Natural killer cell (primary cell): ENCODE results near the gene NCF4. TPM values are rescaled to one million over a fixed set of nuclear protein-coding genes. Genes with fewer than 3 reads are reported as not detected.
A peak's percentile ranks its signal among the peaks of the same experiment; 100 is the strongest.

Source experiments
- ATAC-seq, 3 donors: fragments of 150-1000 bp in 2 of 3; fragments of 200-7000 bp in 1 of 3; cut with Tn5 transposase; 1 replicate in 1 of 3; 2 replicates in 2 of 3; pipeline ENCODE4 v1.10.0; 2021; ENCODE audit warnings: mild to moderate bottlenecking in 2 of 3, moderate library complexity in 2 of 3
- DNase-seq, 2 donors: peaks; one replicate each; pipeline versions ENCODE4 v3.0.0 to v3.0.0-alpha.2; 2013 to 2021; ENCODE audit warnings: mixed read lengths in 1 of 2
- H3K27ac ChIP-seq: one replicate; pipeline ENCODE4 v1.5.1; 2013; ENCODE audit warnings: mild to moderate bottlenecking, low read length
- H3K27me3 ChIP-seq: one replicate; pipeline ENCODE4 v1.6.1; 2013; ENCODE audit warnings: low read length; ENCODE audit not compliant: control insufficient read depth, insufficient read depth
- H3K36me3 ChIP-seq: one replicate; pipeline ENCODE4 v1.6.1; 2013; ENCODE audit warnings: low read length; ENCODE audit not compliant: control insufficient read depth, insufficient read depth
- H3K4me1 ChIP-seq: one replicate; pipeline ENCODE4 v1.6.1; 2013; ENCODE audit warnings: low read length; ENCODE audit not compliant: control insufficient read depth, insufficient read depth
- H3K4me3 ChIP-seq: one replicate; pipeline ENCODE4 v1.5.1; 2013; ENCODE audit warnings: low read length
- H3K9me3 ChIP-seq: one replicate; pipeline ENCODE4 v1.6.1; 2013; ENCODE audit warnings: low read length; ENCODE audit not compliant: control insufficient read depth, insufficient read depth
- H3K27ac Mint-ChIP-seq, 2 donors: one replicate each; pipeline ENCODE4 v1.8.0; 2022; ENCODE audit warnings: mild to moderate bottlenecking in 2 of 2, mixed read lengths in 2 of 2, moderate library complexity in 1 of 2
- H3K27me3 Mint-ChIP-seq, 2 donors: one replicate each; pipeline ENCODE4 v1.8.0; 2022; ENCODE audit warnings: low read depth in 2 of 2, mixed read lengths in 2 of 2
- H3K36me3 Mint-ChIP-seq: one replicate; pipeline ENCODE4 v1.8.0; 2022; ENCODE audit warnings: mixed read lengths
- H3K4me1 Mint-ChIP-seq, 2 donors: one replicate each; pipeline ENCODE4 v1.8.0; 2022; ENCODE audit warnings: mixed read lengths in 2 of 2
- H3K4me3 Mint-ChIP-seq: one replicate; pipeline ENCODE4 v1.8.0; 2022; ENCODE audit warnings: mild to moderate bottlenecking, moderate library complexity, mixed read lengths
- H3K9me3 Mint-ChIP-seq, 2 donors: one replicate each; pipeline ENCODE4 v1.8.0; 2022; ENCODE audit warnings: mixed read lengths in 2 of 2
- WGBS: methylation state at CpG from one replicate; pipeline ENCODE4 v1.1.7; 2013; ENCODE audit warnings: missing lambda C conversion rate; ENCODE audit not compliant: insufficient coverage; 5-methylcytosine and 5-hydroxymethylcytosine counted together
- intact Hi-C: fragments of 100-400 bp; cut with micrococcal nuclease; formaldehyde crosslinking; loops from one replicate; pipeline ENCODE4 v1.14.2; 2022
- total RNA-seq, 4 donors: library from RNA; stranded (reverse); fragments of 120-200 nt in 1 of 4; gene quantifications; one replicate each; pipeline versions ENCODE4 v1.2.3 to v1.2.4, GENCODE V29; 2013 to 2022
- TF ChIP-seq, protein P1 (sequence below): fragments of 200-600 bp; IDR thresholded peaks from one replicate; pipeline ENCODE4 v1.8.0; 2022; ENCODE audit warnings: antibody characterized with exemption

Gene NCF4
- total RNA-seq, 3 donors from 2014 or later (not counting 1 experiment from before 2014, with no cell fraction given): 2.6 to 33.2 (median 3.1) TPM

DNA sequence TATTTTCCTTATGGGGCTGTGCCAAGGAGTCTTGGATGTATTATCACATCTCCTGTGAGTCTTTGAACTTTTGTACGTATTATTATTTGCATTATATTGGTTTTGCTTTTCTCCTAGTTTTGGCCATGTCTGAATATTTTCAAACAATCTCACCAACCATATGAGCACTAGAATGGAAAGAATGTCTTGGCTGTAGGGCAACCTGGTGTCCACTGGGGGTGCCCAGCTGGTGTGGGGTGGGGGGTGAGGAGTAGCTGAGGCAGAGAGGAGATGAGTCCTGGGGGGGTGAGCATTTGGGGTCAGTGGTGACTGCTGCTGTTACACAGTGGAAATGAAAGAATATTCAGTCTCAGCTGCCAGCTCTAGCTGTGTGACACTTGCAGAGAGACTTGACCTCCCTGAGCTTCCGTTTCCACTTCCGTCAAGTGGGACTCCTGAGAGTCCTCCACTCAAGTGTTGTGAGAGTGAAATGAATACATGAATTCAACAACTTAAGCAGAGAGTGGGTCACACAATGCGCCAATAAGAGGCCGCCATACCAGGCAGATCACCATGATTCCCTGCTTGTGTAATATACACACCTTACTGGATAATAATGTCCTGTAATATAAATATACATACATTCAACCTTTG lies 31.3 kb upstream of the NCF4 start:
- TF ChIP-seq, protein P1, sequence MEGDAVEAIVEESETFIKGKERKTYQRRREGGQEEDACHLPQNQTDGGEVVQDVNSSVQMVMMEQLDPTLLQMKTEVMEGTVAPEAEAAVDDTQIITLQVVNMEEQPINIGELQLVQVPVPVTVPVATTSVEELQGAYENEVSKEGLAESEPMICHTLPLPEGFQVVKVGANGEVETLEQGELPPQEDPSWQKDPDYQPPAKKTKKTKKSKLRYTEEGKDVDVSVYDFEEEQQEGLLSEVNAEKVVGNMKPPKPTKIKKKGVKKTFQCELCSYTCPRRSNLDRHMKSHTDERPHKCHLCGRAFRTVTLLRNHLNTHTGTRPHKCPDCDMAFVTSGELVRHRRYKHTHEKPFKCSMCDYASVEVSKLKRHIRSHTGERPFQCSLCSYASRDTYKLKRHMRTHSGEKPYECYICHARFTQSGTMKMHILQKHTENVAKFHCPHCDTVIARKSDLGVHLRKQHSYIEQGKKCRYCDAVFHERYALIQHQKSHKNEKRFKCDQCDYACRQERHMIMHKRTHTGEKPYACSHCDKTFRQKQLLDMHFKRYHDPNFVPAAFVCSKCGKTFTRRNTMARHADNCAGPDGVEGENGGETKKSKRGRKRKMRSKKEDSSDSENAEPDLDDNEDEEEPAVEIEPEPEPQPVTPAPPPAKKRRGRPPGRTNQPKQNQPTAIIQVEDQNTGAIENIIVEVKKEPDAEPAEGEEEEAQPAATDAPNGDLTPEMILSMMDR: no peak
- no peaks in the 10 kb centered on the region for H3K36me3 Mint-ChIP-seq

DNA sequence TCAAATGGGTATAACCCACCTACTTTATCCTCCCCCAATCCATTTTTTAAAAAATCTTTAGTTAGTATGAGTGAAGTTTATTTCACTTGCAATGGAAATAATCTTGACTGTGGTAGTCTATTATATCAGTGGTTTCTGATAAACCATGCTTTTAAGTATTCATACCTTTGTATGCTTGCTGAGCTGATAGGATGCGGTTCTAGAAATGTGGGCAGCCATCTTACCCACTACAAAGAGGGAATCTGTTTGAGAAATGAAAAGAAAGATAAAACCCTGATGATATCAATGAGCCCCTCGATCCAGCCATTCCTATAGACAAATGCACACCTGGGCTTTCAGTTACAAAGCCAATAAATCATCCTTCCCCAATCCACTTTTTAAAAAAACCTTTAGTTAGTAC lies 30.2 kb upstream of the NCF4 start:
- no peaks in the 10 kb centered on the region for H3K36me3 Mint-ChIP-seq
- intact Hi-C loops: no loop called here
- no peak overlapping the region for H3K27ac Mint-ChIP-seq
- DNase-seq (peak in 1 of 2 donors; percentile 42), ATAC-seq (no peak)
- H3K4me1 Mint-ChIP-seq: no peaks in the 10 kb centered on the region
- H3K9me3 Mint-ChIP-seq: no peaks in the 10 kb centered on the region
- H3K27me3 Mint-ChIP-seq: peaks cover 0 to 19% of the 10 kb centered on the region in 2 donors
- peaks cover 2% of the 10 kb centered on the region for H3K27me3 ChIP-seq
- no CpG with 5 or more reads among the region's 2 CpGs for WGBS
- H3K4me1 ChIP-seq: no peaks in the 10 kb centered on the region
- TF ChIP-seq, protein P1: no peak
- no peaks in the 10 kb centered on the region for H3K36me3 ChIP-seq
- peaks cover 2% of the 10 kb centered on the region for H3K9me3 ChIP-seq
- H3K4me3 Mint-ChIP-seq: no peak overlapping the region
- H3K4me3 ChIP-seq: no peak overlapping the region
- H3K27ac ChIP-seq: no peak overlapping the region

More for the DNA sequence above, 31.3 kb upstream of the NCF4 start:
- Histone ChIP-seq H3K27ac (no peak overlapping the region), H3K27me3 (no peaks in the 10 kb centered on the region), H3K9me3 (peaks cover 2% of the 10 kb centered on the region), H3K36me3 (no peaks in the 10 kb centered on the region), H3K4me3 (no peak overlapping the region), H3K4me1 (no peaks in the 10 kb centered on the region)
- Mint-ChIP-seq H3K27ac (no peak overlapping the region), H3K4me3 (no peak overlapping the region), H3K9me3 (no peaks in the 10 kb centered on the region), H3K4me1 (no peaks in the 10 kb centered on the region), H3K27me3 (peaks cover 0 to 25% of the 10 kb centered on the region in 2 donors)
- intact Hi-C loops: no loop called here
- WGBS: 87% methylated on average over 3 of the region's 5 CpGs
- ATAC-seq (no peak), DNase-seq (no peak)

DNA sequence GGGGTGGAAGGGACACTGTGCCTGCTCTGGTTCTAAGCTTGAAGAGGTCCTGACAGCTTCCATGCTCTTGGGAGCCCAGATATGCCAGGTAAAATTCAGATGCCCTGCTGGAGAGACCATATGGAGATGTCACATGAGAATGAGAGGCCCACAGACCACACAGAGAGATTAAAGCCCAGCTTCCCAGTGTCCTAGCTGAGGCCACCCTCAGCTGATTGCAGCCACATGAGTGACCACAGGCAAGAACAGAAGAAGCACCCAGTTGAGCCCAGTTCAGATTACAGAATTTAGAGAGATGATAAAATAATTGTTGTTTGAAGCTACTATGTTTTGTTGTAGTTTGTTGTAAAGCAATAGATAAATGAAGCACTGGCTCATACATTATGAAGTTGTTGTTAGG lies 29.6 kb upstream of the NCF4 start:
- TF ChIP-seq, protein P1: no peak

DNA sequence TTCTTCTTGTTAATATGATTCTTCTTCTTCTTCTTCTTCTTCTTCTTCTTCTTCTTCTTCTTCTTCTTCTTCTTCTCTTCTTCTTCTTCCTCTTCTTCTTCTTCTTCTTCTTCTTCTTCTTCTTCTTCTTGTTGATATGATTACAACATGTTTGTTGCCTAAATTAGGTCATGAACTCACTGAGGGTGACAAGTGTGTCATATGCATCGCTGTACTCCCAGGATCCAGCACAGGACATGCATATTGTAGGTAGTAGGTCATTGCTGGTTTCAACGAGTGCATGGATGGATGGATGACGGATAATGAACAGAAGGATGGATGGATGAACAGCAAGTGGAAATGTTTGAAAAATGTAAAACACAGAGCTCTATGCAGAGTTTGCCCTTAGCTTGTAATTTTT lies 29.1 kb upstream of the NCF4 start:
- Histone ChIP-seq H3K27me3 (peaks cover 2% of the 10 kb centered on the region), H3K36me3 (no peaks in the 10 kb centered on the region), H3K4me3 (no peak overlapping the region), H3K4me1 (no peaks in the 10 kb centered on the region), H3K27ac (no peak overlapping the region), H3K9me3 (peaks cover 2% of the 10 kb centered on the region)
- no peak overlapping the region for H3K4me3 Mint-ChIP-seq
- H3K27me3 Mint-ChIP-seq: peaks cover 0 to 17% of the 10 kb centered on the region in 2 donors
- no peaks in the 10 kb centered on the region for H3K4me1 Mint-ChIP-seq
- no peak overlapping the region for H3K27ac Mint-ChIP-seq
- ATAC-seq: no peak
- DNase-seq: no peak
- H3K9me3 Mint-ChIP-seq: no peaks in the 10 kb centered on the region
- intact Hi-C loops: no loop called here
- WGBS: 92% methylated on average over 3 of the region's 3 CpGs
- TF ChIP-seq, protein P1: no peak
- no peaks in the 10 kb centered on the region for H3K36me3 Mint-ChIP-seq

More for the DNA sequence above, 29.6 kb upstream of the NCF4 start:
- ATAC-seq: no peak
- no peak overlapping the region for H3K4me3 Mint-ChIP-seq
- intact Hi-C loops: no loop called here
- no peak overlapping the region for H3K27ac ChIP-seq
- no peaks in the 10 kb centered on the region for H3K36me3 ChIP-seq
- peaks cover 0 to 19% of the 10 kb centered on the region in 2 donors for H3K27me3 Mint-ChIP-seq
- peaks cover 2% of the 10 kb centered on the region for H3K9me3 ChIP-seq
- H3K27ac Mint-ChIP-seq: no peak overlapping the region
- H3K27me3 ChIP-seq: peaks cover 2% of the 10 kb centered on the region
- no peak overlapping the region for H3K4me3 ChIP-seq
- no peaks in the 10 kb centered on the region for H3K9me3 Mint-ChIP-seq
- DNase-seq: no peak
- no peaks in the 10 kb centered on the region for H3K4me1 Mint-ChIP-seq
- H3K36me3 Mint-ChIP-seq: no peaks in the 10 kb centered on the region
- no peaks in the 10 kb centered on the region for H3K4me1 ChIP-seq
